GM21825 (cell line): ENCODE measurements around the gene PHF12.

Experiments
- ATAC-seq: cut with Tn5 transposase; IDR thresholded peaks from one replicate; pipeline ENCODE4 v1.9.1; 2021; ENCODE audit warnings: mild to moderate bottlenecking, moderate library complexity; ENCODE audit not compliant: unreplicated experiment

PHF12 gene

DNA sequence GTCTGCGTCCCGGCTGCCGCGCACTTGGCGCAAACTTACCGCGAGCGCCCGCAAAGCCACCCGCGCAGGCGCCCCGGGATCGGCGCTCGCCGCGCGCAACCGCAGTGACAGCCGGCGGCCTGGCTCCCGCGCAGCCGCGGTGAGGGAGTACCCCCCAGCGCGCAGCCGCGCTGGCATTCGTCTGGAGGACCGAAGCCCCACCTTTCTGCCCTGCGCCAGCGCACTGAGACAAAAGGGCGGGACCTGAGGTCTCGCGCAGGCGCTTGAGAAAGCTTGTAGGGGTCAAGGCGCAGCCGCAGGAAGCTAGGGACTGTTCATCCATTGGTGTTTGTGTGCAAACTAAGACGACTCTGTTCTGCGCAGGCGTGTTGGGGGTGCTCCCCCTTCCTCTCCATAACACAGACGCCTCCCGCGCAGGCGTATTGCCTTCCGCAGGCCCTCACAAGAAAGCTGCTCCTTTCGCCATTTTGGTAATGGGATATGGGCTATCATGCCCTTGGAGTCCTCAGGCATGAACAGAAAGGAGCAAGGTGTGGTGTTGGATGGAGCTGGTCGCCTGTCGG, at the start of gene PHF12:
TSS of gene PHF12 (minus strand) at position 91 of the 563 bp plus-strand sequence. CDS start 558 bp downstream, outside the sequence.
- peak; percentile 45 for ATAC-seq

DNA sequence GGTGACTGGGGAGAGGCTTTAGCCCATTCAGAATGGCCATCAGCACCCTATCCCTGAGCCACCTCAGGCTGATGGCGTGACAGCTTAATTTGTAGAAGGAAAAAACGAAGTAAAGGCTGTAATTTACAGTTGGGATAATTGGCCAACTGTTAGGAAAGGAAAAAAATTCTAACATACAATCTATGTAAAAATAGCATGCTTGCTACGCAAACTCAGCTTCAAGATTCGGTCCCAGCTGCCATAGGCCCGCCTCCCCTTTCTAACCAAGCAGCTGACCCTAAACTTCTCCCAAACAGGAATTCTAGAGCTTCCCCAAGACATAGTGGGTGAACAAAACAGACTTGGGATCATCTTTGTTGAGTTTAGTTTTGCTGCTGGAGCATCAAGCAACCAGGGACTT, 49.7 kb upstream of the PHF12 start:
- no peak for ATAC-seq

DNA sequence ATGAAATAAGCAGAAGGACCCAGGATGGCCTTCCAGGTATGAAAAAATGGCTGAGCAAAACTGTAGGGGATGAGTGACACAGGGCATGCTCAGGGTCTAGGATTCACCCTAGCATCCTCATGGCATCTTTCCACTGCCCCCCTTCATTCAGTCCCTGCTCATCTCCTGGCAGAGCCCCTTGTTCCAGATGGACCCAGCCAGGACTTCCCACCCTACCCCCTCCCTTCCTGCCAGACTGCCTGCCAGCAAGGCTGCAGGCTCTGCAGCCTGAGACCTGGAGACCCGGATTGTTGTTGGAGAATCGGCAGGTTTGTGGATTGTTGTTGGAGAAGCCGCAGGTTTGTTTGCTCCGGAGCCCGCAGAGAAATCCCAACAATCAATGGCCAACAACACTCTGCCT, 47.9 kb upstream of the PHF12 start:
- ATAC-seq: no peak

DNA sequence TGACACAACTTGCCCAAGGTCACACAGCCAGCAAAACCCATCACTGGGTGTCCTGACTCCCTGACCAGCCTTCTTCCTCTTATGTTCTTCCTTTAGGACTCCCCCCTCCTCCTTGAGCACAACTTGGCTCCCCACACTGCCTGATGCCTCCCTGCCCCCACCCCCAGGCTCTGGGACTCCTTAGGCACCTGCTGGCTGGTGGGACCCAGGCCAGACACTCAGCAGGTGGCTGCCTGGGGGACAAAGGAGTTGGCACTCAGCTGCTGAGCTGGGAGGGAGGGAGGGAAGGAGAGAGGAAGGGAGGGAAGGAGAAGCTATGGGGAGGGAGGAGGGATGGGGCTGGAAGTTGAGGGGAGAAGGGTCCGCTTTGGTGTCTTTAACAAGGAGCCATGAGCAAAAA, 46.5 kb upstream of the PHF12 start:
- no peak for ATAC-seq

DNA sequence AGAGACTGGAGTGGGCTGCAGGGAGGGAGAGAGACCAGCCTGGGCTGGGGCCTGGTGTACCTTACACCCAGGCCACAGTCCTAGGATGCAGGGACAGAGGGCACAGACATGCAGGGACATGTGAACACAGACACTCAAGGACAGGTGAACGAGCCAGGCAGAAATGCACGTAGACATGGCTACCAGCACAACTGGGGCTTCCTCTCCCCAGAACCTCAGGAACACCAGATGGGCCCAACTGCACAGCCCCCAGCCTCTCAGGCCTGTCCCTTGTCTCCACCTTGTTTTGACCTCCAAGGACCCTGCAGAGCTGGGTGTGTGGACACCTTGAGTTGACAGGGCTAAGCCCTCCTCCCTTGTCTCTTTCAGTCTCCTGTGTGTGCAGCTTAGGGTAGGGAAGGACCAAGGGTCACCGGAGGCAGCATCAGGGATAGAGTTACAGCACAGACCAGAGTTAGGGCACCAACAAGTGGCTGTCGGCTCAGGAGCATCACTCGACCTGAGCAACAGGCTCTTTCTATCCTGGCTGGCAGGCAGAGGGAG, 45.3 kb upstream of the PHF12 start:
- ATAC-seq: no peak

DNA sequence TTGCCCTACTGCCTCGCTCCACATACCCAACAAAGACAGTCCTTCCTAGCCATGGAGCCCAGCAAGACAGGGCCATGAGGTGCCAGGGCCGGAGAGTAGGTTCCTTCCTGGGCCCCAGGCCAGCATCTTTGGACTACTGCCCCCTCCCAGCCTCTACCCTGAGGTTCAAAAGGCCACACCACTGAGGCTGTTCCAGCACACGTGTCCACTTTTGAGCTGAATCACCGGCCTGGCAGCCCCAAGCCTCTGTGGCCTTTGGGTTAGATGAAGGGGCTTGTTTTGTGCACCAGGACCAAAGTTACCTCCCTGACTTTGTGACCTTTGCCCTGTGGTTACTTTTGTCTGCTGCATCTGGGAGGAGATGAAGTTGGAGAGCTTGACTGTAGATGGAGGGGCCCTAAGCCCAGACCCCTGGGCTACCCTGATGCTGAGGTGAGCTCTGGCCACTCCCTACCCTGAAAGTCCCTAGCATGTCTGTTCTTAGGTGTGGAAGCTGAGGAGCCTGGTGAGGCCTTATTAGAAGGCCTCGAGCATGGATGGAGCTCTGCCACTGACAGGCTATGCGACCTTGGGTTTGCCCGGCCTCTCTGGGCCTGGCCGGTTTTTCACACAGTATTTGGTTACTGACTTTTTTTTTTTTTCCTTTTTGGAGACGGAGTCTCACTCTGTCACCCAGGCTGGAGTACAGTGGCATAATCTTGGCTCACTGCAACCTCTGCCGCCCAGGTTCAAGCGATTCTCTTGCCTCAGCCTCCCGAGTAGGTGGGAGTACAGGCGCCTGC, 42.5 kb upstream of the PHF12 start:
- no peak for ATAC-seq

DNA sequence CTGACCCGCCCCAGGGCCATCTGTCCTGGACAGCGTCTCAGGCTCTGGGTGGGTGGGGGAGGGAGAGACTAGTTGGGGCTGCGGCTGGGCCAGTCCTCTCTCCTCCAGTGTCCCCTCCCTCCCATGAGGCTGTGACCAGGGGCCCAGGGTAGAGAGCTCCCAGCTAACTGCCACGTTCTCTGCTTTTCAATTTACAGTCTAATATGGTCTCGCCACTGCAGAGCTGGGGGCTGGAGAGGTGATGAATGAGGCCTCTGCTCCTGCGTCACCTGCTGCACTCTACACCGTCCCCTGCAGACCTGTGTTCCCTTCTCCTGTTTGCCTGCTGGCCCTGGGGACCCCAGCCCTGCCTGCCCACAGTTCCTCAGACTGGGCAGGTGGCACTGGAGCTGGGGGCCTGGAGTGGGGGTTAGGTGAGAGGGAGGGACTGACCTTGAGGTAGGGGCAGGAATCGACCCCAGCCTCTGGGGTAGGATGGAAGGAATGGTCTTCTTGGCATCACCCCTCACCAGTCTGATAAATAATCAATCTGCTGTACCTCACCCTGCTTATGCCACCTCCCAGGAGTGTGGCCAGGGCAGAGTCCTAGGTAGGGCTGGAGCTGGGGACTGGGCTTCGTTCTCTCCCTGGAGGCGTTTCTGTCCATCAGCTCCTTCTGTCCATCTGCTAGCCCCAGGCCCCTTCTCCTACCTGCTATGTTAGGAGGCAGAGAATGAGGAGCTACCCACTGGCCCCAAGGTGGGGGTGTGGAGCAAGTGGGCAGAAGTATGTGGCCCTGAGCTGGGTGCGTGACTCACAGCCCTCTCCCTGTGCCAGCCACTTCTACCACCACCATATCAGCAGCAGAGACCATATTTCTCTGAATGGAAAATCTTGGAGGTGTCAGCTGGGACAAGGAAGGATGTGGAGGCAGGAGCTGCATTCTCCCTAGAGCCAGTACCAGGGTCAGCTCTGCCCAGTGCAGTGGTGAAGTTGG, 41.6 kb upstream of the PHF12 start:
- no peak for ATAC-seq

DNA sequence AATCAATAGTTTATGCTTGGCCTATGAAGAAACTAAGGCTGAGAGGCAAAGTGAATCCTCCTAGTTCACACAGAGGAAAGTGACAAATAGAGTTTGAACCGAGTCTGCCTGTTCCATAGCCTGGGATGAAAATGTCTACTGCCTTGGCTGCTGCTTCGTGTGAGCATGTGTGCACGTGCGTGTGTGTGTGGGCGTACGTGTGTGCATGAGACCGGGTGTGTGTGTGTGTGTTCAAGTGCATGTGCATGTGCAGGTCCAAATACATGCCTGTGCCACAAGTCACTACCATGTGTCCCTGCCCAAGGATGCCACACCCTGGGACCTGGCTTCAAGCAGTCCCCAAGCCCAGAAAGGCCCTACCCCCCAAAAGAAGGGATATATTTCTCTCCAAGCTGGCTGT, 40.9 kb upstream of the PHF12 start:
- ATAC-seq: no peak

DNA sequence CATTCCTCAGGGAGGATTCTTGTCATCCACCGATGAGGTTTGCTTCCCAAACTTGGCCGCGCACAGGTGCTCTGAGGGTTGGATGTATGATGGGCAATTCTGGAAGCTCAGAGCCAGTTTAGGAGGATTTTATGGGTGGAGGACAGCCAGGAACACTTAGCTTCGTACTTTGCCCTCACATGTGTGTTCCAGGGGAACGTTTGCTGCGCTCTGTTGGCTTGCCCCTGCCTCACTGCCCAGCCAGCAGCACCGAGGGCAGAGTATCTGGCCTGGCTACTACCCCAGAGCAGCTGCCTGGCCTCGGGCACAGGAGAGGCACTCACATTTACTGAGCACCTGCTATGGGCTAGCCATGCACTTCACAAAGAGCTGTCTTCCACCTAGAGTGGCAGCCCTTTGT, 40.5 kb upstream of the PHF12 start:
- ATAC-seq: no peak

DNA sequence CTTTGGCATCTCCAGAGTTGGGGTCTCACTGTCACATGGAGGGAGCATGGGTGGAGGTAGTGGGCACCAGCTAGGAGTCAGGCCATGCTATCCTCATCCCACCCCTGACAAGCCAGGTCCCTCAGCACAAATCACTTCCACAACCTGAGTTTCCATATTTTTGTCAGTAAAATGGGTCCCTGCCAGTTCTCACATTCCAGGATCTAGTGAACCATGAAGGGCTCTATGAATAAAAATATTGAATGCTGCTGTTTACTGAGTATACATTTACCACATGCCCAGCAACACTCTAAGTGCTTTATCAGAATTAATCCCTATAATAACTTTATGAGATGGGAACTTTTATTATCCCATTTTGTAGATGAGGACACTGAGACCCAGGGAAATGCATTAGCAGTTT, 37.7 kb upstream of the PHF12 start:
- ATAC-seq: no peak

DNA sequence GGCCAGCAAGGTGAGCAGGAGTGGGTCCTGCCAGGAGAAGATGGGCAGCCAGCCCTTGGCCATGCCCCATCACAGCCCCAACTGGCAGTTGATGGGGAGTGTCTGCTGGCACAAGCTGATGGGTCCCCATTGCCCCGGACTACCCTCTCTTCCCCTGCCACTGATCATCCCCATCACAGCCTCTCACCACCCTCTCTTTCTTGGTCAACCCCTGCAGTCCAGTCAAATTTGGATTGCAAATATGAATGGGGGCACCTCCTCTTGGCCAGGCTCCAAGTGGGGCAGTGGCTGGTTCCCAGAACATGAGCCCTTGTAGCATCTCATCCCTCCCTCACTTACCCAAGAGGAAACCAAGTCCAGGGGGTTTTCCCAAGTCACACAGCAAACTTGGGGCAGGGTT, 37.2 kb upstream of the PHF12 start:
- ATAC-seq: no peak

DNA sequence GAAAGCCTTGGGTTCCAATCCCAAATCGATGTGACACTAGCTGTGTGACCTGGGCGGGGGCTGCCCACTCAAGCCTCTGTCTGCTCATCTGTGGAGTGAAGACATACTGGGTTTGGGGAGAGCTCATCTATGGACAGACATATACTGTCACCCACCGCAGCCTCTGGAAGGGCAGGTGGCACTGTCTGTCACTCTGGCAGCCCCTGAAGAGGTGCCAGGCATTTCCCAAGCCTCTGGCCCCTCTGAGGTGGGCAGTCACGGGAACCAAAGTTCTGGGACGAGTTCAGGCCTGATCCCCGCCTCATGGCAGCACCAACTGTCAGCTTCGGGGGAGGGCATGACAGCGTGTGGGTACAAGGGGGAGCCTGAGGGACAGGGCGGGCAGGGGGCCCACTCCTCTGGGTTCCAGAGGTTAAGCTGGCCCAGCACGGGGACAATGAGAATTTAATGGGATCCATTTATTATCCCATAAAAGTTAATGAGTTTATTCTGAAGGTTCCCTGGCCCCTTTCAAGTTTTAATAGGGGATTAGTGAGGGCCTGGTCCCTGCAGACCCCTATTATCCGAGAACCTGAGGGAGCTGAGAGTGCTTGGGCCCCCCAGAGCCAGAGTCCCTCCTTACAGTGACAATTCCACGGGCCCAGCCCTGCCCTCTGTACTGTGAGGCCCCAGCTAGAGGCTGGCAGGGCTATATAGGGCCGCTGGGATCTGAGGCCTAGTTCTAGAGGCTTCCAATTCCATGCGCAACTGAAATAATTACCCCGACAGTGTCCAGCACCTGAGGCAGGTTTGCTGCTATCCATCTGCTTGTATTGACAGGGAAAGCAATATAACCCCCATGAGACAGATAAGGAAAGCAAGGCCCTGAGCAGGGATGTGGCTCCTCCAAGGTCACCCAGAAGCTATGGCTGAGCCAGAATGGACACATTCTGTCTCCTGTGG, 35.7 kb upstream of the PHF12 start:
- no peak for ATAC-seq

DNA sequence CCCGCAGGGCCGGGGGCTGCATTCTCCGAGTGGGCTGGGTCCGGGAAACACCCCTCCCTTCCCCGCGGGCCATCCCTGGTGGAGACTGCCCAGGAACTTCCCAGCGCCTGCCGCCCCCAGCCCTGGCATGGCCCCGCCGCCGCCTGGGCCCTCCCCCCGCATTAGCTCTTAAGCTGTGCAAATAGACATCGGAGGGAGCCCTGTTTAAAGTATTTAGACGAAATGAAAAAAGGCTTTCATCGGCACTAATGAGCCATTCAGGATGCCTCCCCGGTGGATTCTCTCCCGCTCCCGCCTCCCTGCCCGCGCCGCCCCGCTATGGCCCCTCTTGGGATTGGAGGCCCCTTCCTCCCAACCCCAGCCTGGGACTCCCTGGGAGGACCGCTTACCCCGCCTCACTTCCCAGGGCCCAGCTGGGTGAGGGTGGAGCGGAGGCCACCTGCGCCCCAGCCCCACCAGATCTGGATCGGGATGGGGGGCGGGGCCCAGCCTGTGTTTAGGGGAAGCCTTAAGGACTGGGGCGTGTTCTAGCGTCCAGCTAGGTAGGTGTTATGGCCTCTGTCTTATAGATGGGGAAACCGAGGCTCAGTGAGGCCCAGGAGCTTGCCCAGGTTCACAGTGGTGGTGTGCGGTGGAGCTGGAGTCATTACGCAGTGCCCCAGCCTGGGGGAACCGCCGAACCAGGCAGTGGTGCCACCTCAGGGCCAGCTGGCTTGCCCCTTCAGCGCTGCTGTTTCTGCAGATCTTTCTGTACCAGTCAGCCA, 34.8 kb upstream of the PHF12 start:
- no peak for ATAC-seq

DNA sequence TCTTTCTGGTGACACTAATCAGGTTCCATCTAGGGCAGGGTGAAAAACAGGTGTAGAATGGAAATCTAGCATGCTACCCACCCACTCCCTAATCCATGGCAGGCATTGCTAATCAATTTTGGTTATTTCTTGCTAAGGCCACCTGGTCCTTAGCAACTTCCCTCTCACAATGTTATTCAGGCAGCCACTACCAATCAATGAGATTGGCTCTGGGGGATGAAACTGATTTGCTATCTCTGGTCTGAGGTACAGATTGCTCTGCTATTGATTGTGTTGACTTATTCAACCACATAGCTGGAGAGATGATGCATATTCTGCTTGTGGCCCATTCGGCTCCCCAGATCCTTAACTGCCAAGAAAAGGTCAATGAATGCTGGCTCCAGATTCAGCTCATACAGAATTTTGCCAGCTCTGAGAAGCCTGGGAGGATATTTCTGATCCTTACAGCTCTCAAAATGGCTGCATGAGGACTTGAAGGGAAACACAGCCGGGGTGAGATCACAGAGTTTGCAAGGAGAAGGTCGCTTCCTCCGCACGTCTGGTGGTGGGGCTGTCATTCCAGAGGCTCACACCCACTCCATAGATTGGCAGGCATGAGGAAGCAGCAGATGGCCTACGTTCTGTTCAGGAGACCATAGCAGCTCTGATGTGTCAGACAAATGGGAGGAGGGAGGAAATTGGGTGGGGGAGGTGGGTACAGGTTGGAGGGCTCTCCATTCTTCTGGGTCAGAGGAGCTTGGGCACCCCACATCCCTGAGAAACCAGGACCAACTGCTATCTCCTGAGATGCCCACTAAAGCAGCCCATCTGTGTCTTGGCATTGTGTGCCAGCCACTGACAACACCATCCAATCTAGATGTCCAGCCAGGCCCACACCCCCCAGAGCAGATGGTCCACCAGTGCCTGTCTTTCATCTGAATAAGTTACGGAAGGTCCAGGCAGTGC, 32.2 kb upstream of the PHF12 start:
- ATAC-seq: no peak

DNA sequence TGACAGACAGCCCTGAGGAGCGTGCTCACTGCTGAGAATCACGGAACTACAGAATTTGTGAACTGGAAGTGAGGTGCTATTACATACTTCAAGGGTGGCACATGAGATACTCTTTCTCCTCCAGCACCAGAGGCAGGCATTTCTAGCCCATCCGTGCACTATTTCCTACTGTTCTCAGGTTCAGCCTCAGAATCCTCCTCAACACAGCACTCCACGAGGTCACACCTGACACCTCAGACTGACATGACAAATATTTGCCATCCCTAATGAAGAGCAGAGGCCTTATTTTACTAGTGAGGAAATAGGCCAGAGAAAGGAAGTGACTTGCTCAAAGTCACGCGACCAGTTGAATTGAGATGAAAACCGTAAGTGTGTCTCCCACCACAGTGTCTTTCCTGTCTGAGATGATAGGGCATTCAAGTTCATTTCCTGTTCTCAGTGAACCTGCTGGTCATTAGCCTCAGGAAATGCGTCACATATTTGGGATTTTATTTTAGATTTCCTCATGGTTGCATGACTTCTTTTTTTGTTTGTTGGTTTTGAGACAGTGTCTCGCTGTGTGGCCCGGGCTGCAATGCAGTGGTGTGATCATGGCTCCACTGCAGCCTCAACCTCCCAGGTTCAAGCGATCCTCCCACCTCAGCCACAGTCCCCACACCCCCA, 30.9 kb upstream of the PHF12 start:
- no peak for ATAC-seq

DNA sequence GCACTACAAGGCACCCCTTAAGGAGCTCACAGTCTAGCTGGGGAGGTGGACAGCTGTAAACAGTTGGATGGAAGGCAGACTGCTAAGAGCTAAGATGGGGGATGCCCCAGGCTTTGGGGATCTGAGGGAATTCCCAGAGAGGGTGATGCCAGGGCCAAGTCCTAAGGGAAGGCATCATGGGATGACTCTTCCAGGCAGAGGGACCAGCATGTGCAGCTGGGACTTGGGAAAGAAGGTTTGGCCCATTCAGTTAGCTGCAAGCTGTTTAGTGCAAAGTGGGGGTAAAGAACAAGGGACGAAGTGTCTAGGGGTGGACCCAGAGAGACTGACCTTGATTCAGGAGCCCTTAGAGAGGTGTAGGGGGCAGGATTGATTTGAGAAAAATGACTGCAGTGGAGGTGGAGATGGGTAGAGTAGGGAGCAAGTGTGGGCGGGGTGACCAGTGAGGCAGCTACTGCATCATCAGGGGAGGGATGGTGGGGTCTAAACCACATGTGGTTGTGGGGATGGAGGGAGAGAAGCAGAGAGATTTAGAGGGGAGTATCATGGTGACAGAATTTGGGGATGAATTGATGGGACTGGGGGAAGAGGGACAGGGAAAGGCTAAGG, 27.1 kb upstream of the PHF12 start:
- ATAC-seq: no peak

DNA sequence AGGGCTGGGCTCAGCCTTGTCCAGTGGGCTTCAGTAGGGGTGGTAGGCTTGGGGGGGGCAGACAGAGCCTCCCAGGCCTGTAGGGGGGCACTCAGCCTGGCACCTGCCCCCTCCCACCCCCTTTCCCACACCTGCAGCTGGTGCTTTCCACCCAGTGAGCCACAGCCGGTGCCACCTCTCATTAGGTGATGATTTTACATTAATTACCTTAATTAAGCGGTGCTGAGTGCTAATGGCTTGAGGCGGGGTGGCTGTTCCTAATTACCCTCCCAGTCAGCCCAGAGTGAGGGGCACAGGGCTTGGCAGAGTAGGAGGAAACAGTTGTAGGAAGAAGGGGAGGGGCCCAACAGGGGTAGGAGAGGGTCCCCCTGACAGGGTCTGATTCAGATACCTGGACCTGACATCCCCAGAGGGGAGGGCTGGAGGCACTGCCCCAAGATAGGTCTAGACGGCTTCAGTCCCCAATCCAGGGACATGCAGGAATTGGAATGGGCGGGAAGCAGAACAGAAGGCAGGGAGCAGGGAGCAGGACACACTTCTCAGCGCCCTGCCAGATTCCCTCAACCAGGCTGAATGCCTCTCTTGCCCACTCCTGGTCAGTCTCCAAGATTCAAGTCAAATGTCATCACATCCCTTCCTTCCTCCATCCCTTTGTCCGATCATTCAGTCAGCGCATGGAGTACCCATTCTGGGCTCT, 26.5 kb upstream of the PHF12 start:
- no peak for ATAC-seq
